Lung microvascular endothelial cell (primary cell): Measurements from ENCODE around the gene HRH2. TPM values are rescaled to one million over a fixed set of nuclear protein-coding genes. Genes with fewer than 3 reads are reported as not detected.
A peak's percentile ranks its signal among the peaks of the same experiment; 100 is the strongest.
"Not testable (repeated sequence)": the region's sequence is repeated elsewhere in the genome, so short reads cannot be mapped to it uniquely, and the experiment has no call there.

Experiments
- DNase-seq, 2 donors: peaks; one replicate each; pipeline versions ENCODE4 v3.0.0 to v3.0.0-alpha.2; 2010; ENCODE audit warnings: low read depth in 2 of 2
- total RNA-seq: library from RNA; depleted of rRNA; stranded (reverse); fragments of >200 nt; gene quantifications from 2 replicates; pipeline ENCODE4 v1.2.1, GENCODE V29; 2014

The HRH2 gene
- total RNA-seq, 1 donor from 2014 or later: not detected

- no peak for DNase-seq
Measured at GRCh38 chr5:175712681-175713085, 54.8 kb downstream of the HRH2 start.

GRCh38 chr5:175713930-175714329, 56.1 kb downstream of the HRH2 start:
- no peak for DNase-seq

- no peak for DNase-seq
Measured at GRCh38 chr5:175714479-175715085, 56.7 kb downstream of the HRH2 start.

- DNase-seq: no peak
Measured at GRCh38 chr5:175715627-175716522, 58.0 kb downstream of the HRH2 start.

GRCh38 chr5:175717837-175718236, 60.0 kb downstream of the HRH2 start:
- DNase-seq: no peak

- DNase-seq: peak; percentile 7 to 43
Measured at GRCh38 chr5:175718401-175719108, 60.7 kb downstream of the HRH2 start.

- not testable (repeated sequence) for DNase-seq
Measured at GRCh38 chr5:175719109-175719432, 61.2 kb downstream of the HRH2 start.

GRCh38 chr5:175724314-175725275, 66.7 kb downstream of the HRH2 start:
- DNase-seq: no peak

GRCh38 chr5:175728316-175728715, 70.4 kb downstream of the HRH2 start:
- DNase-seq: no peak

- peak in 1 of 2 donors; percentile 4 for DNase-seq
Measured at GRCh38 chr5:175728885-175729828, 71.3 kb downstream of the HRH2 start.

- peak; percentile 89 to 94 for DNase-seq
Measured at GRCh38 chr5:175729829-175730277, 72.0 kb downstream of the HRH2 start.

- no peak for DNase-seq
Measured at GRCh38 chr5:175731172-175731571, 73.3 kb downstream of the HRH2 start.

- DNase-seq: no peak
Measured at GRCh38 chr5:175731756-175732465, 74.0 kb downstream of the HRH2 start.

- DNase-seq: no peak
Measured at GRCh38 chr5:175733017-175733416, 75.1 kb downstream of the HRH2 start.

- no peak for DNase-seq
Measured at GRCh38 chr5:175734016-175734415, 76.1 kb downstream of the HRH2 start.

GRCh38 chr5:175734501-175734900, 76.6 kb downstream of the HRH2 start:
- no peak for DNase-seq

- DNase-seq: no peak
Measured at GRCh38 chr5:175735701-175736100, 77.8 kb downstream of the HRH2 start.

GRCh38 chr5:175736652-175737051, 78.8 kb downstream of the HRH2 start:
- DNase-seq: no peak

- no peak for DNase-seq
Measured at GRCh38 chr5:175737481-175737880, 79.6 kb downstream of the HRH2 start.
